Panc1 (cell line): ENCODE data around the gene LPP.

ENCODE experiments used
- TF ChIP-seq, protein P1 (sequence below): fragments of 450-650 bp; IDR thresholded peaks from 2 replicates; pipeline ENCODE4 v1.5.1; 2017; ENCODE audit warnings: mild to moderate bottlenecking
- TF ChIP-seq, protein P2 (sequence below), 2 experiments: IDR thresholded peaks; 2 replicates each; pipeline ENCODE4 v1.6.1; 2011 to 2012; ENCODE audit warnings: low read depth in 2 of 2, control low read depth in 1 of 2, low read length in 1 of 2, mild to moderate bottlenecking in 1 of 2, moderate library complexity in 1 of 2; ENCODE audit not compliant: insufficient read depth in 1 of 2

DNA sequence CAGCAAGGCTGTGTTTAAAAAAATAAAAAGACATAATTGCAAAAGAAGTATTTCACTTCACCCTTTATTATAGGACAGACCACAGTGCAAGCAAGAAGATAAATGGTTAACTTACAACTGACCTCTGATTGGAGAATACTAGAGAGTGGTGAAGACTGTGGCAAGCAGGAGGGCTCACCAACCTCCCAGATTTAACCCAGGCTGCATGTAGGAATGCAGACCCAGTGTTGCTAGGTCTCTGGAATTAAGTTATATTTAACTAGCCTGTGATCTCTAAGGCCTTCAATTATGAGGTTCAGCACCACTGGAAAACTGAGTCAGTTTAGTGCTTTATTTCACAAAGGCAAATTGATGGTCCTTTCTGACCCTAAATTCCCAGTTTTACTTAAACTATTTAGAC is 436.6 kb downstream of the LPP start:
- TF ChIP-seq, protein P1, sequence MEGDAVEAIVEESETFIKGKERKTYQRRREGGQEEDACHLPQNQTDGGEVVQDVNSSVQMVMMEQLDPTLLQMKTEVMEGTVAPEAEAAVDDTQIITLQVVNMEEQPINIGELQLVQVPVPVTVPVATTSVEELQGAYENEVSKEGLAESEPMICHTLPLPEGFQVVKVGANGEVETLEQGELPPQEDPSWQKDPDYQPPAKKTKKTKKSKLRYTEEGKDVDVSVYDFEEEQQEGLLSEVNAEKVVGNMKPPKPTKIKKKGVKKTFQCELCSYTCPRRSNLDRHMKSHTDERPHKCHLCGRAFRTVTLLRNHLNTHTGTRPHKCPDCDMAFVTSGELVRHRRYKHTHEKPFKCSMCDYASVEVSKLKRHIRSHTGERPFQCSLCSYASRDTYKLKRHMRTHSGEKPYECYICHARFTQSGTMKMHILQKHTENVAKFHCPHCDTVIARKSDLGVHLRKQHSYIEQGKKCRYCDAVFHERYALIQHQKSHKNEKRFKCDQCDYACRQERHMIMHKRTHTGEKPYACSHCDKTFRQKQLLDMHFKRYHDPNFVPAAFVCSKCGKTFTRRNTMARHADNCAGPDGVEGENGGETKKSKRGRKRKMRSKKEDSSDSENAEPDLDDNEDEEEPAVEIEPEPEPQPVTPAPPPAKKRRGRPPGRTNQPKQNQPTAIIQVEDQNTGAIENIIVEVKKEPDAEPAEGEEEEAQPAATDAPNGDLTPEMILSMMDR: no peak
- TF ChIP-seq, protein P2, sequence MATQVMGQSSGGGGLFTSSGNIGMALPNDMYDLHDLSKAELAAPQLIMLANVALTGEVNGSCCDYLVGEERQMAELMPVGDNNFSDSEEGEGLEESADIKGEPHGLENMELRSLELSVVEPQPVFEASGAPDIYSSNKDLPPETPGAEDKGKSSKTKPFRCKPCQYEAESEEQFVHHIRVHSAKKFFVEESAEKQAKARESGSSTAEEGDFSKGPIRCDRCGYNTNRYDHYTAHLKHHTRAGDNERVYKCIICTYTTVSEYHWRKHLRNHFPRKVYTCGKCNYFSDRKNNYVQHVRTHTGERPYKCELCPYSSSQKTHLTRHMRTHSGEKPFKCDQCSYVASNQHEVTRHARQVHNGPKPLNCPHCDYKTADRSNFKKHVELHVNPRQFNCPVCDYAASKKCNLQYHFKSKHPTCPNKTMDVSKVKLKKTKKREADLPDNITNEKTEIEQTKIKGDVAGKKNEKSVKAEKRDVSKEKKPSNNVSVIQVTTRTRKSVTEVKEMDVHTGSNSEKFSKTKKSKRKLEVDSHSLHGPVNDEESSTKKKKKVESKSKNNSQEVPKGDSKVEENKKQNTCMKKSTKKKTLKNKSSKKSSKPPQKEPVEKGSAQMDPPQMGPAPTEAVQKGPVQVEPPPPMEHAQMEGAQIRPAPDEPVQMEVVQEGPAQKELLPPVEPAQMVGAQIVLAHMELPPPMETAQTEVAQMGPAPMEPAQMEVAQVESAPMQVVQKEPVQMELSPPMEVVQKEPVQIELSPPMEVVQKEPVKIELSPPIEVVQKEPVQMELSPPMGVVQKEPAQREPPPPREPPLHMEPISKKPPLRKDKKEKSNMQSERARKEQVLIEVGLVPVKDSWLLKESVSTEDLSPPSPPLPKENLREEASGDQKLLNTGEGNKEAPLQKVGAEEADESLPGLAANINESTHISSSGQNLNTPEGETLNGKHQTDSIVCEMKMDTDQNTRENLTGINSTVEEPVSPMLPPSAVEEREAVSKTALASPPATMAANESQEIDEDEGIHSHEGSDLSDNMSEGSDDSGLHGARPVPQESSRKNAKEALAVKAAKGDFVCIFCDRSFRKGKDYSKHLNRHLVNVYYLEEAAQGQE (IDR thresholded peaks at IDR 0.05; ENCODE audit: insufficient read depth in 1 of 2, low read depth in 2 of 2, low read length in 1 of 2): no peak
